GM19438 (cell line): ENCODE measurements around the gene GPANK1.
A peak's percentile ranks its signal among the peaks of the same experiment; 100 is the strongest.
"Not testable (repeated sequence)": the region's sequence is repeated elsewhere in the genome, so short reads cannot be mapped to it uniquely, and the experiment has no call there.

ENCODE experiments used
- ATAC-seq: cut with Tn5 transposase; IDR thresholded peaks from one replicate; pipeline ENCODE4 v1.9.1; 2021; ENCODE audit warnings: low read depth; ENCODE audit not compliant: unreplicated experiment

Gene GPANK1

GRCh38 chr6:31664790-31665500, at the start of gene GPANK1:
TSS of gene GPANK1 (minus strand) at chr6:31664997. CDS start at chr6:31664478, 519 bp downstream.
- peak; percentile 2 for ATAC-seq

DNA sequence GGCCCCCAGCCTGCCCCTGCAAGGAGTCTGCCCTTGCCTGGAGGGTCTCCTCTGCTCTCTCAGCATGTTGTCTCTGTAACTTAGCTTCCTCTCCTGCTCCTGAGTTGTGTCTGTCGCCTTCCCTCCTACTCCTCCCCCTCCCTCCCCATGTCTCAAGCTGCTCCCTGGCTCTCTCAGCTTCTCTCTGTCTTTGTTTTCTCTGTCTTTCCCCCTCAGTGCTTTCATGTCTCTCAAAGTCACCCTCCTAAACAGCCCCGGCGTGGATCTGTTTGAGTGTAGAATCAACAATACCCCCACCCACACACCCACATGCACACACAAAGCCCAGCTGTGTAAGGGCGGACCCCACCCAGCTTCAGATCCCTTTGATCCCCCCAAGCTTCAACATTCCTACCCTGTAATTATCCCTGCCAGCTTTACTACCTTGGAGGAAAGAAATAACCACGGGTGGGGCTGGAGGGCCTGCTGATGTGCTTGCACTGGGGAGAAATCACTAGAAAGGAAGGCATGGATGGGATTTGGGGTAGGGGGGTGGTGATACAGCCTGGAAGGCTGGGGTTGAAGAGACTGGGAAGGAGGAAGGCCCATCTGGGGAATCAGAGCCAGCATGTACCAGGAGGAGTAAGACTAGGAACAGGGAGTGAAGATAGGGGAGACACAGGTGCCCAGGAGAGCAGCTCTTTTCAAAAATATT, 49.3 kb upstream of the GPANK1 start:
- no peak for ATAC-seq

DNA sequence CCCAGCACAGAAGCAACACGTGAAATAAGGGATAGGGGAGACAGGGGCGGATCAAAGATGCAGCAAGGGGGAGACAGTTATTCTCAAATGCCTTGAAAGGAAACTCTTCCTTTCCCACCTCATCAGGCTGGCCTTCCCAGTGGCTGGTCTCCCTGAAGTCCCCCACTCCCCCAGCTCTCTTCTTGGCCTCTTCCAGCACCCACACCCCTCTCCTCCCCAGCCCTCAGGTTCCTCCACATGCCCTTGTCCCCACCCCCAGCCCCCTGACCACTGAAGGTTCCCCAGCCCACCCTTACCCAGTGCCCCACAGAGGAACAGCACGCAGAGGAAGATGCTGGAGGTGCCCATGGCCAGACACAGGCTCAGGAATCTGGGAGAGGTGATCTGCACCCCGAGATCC, 48.7 kb upstream of the GPANK1 start:
- no peak for ATAC-seq

DNA sequence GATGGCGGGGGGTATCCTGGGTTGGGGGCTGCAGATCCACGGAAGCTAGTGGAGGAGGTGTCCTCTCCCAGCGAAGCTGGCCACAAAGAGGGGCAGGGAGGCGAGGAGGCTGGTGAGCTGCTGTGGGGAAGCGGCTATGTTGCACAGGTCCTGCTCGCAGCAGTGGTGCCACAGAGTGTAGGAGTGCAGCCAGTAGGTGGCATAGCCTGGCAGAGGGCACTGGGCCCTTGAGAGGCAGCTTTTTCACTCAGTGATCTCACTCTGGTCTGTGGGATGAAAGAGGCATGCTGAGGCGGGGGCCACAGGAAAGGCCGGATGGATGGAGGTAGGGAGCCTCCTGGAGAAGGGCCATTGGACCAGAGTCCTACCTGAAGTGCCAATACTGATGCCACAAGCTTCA, 47.5 kb upstream of the GPANK1 start:
- ATAC-seq = no peak

GRCh38 chr6:31711233-31711632, 46.4 kb upstream of the GPANK1 start:
- ATAC-seq = no peak

DNA sequence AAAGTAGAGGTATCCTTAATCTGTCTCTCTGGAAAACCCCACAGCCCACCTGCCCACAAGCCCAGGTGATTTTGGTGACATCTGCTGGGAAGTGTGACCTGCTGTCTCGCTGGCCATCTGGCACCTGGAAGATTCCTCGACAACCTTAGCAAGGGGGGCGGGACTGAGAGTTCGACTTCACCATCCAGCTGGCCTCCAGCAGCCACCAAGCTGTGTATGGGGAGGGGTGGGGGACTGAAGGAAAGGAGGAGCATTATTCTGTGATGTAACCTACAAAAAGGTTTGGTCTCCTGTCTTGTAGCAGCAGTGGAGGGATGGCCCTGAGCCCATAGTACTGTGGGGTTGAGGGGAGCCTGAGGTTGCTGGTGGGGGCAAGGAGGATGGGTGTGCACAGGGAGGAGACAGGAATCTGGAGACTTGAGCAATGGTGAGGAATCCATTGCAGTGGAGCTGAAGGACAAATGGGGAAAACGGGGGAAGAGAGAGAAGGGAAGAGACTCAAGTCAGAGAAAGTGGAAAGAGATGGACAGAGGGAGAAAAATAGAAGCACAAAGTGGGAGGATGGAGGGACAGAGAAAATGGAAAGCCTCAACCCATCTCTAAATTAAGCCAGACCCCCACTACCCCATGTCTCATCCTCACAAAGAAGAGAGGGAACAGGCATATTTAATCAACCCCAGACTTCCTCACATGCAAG, 45.9 kb upstream of the GPANK1 start:
- no peak for ATAC-seq

- not testable (repeated sequence) for ATAC-seq
Observed at GRCh38 chr6:31709157-31709556, 44.4 kb upstream of the GPANK1 start.

DNA sequence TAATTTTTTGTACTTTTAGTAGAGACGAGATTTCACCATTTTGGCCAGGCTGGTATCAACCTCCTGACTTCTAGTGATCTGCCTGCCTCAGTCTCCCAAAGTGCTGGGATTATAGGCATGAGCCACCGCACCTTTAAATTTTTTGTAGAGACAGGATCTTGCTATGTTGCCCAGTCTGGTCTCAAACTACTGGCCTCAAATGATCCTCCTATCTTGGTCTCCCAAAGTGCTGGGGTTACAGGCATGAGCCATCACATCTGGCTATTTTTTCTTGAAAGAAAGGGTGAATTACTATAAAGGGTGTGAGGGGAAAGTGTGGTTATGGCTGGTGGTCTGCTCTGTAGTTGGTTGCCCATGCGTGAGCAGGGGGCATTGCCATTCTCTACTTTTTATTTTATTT, 43.4 kb upstream of the GPANK1 start:
- ATAC-seq = no peak

GRCh38 chr6:31707701-31708100, 42.9 kb upstream of the GPANK1 start:
- ATAC-seq = no peak

- ATAC-seq = no peak
Observed at GRCh38 chr6:31706599-31706998, 41.8 kb upstream of the GPANK1 start, which contains the start of gene LY6G6F. TSS of gene LY6G6F (plus strand) at chr6:31706866. CDS start at chr6:31706907, 41 bp downstream.

DNA sequence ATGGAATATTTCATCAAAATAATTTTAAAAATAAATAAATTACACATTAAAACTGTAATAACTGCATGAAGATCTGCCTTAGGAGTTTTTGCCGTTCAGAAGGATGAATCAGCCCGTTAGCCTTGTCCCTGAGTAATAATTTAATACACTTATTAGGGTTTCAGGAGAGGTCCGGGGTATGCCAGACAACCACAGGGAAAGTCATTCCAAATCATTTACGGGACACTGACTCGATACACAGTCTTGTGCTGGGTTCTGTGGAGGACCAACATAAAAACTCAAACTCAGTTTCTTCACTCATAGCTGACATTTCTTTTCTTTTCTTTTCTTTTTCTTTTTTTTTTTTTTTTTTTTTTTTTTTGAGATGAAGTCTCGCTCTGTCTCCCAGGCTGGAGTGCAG, 41.1 kb upstream of the GPANK1 start:
- no peak for ATAC-seq

DNA sequence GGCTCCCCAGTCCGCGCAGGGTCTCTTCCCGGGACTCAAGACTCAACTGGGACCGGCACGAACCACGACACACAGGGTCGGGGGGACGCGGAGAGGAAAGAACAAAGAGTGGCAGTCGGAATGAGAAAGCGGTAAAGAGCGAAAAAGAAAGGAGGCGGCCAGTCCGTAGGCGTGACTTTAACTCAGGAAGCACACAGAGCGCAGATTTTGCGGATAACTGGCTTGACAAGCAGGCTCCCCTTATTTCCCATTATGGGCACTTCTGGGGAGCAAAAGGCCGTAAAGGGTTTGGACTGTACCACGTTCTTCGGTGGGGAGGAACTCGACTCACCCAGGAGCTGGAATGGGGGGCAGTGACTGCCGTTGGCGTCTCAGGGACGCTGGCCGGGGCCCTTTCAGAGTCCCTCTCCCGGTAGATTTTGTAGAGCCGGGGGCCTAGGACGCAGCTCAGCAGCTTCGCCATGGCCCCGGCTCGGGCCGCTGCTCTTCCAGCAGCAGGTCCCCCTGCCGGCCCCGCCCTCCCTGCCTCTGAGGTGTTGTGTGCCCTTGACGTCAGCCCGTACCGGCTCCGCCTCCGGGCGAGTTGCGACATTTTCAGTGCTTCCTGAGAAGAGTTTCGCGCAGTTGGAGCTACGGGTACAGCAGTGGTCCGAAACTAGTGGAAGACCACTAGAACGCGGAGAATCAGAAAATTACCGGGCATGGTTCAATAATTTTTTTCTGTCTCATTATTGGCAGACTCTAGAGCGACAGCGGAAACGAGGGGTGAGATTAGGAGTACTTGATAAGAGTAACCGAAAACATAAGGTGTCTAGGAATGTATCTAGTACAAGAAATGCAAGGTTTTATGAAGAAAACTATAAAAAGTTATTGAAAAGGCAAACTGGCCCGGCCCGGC, 38.3 kb upstream of the GPANK1 start, which contains the start of gene ABHD16A:
ABHD16A (minus strand) TSS at position 506 of the 898 bp plus-strand sequence; CDS start at position 463, 43 bp downstream.
- ATAC-seq = peak; percentile 88

DNA sequence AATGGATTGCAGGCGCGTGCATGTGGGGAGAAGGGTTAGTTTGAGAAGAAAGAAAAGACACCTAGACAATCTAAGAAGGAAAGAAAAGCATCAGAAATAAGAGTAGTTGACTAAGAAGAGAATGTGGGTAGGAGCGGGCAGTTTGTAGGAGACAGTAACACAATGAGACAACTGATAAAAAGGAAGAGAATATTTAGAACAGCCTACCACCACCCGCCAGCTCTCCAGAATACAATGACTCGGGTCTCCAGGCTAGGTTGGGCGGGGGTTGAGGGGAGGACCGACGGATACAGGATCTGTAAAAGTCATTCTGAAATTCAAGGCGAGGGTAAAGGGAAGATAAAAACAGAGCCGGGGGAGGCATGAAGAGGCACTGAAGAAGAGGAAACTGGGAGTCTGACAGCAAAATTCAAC, 37.6 kb upstream of the GPANK1 start:
- no peak for ATAC-seq

DNA sequence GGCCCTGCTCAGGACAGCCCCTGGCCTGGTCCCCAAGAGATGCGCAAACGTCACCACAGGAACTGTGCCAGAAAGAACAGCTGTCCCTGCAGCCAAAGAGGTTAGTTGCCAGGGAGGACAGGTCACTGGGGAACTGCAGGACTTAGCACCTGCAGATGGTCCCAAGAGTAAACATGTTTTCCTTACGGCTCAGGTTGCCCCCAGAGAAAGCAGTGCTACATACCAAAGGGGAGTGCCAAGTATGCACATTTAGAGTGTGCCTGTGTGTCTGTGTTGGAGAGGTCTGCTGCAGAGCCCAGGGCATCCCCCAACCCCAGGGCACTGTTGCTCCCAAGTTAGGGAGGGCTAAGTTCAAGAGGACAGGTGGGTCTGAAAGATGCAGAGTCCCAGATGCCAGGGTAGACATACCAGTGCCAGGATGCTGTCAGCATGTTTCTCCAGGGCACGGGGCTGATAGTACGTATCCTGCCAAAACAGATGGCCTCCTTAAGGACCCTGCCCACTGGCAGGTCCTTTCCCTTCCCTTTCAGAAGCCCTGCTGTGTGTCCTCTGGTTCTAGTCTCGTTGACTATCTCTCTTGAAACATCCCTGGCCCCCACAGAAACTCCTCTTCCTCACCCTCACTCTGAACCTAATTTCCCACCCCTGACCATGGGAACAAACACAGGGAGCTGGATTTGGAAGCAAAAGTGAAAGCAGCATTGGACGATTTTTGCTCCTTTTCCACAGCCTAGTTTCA, 37.0 kb upstream of the GPANK1 start:
- ATAC-seq = no peak

GRCh38 chr6:31700740-31701401, 36.1 kb upstream of the GPANK1 start:
- ATAC-seq = no peak

DNA sequence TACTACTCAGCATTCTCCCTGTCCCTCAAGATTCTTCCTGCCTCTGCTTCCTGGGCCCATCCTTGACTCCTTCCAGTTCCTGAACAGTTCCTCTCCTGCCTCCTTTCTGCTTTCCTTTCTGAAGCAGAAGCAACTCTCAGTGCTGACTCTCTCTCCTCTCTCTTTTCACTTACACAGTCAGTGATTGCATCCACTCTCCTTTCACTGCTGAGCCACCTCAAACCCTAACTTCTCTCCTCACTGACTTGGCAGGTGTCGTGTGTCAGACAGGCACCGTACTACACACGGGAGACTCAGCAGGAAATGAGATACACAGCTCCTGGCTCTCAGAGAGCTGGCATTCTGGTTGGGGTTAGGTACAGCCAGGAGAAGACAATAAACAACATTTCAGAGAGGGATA, 32.8 kb upstream of the GPANK1 start:
- no peak for ATAC-seq

DNA sequence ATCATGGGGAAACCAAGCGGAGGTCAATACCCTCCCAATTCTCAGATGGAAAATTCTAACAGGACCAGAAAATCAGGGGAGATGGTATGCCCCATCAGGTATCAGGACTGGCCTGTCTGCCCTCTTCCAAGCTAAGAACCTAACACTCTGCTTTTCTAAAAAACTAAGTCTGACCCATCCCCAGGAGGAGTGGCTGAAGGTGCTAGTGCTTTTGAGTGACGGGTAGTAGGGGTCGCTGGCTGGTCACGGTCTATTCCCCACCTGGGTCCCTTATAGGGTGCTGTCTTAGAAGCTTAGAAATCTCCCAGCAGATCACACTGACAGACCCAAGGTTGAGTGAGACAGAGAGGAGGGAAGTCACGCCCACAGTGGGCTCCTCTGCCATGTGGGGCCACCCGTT, 28.7 kb upstream of the GPANK1 start:
- no peak for ATAC-seq

DNA sequence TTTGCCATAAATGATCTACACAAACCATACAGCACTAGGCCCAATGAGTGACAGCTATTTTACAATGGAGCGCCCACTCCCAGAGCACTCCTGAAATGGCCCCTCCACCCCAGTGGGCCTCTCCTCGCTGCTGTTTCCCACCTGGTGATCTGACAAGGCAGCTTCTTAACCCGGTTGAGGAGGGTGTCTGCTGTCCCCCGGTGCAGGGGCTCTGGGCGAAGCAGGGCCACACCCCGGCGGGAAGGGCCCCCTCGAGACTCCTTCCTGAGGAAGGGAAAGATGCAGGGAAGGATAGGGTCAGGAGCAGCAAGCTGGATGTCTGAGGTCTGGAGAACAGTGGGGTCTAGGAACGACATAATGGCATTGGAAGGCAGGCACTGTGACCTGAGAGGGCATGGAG, 28.1 kb upstream of the GPANK1 start:
- ATAC-seq = no peak

GRCh38 chr6:31692353-31692752, 27.6 kb upstream of the GPANK1 start:
- no peak for ATAC-seq
